GM10847 (cell line): ENCODE results near the gene LRRC55.

ENCODE experiments used
- POLR2A ChIP-seq: IDR thresholded peaks from 2 replicates; pipeline ENCODE4 v1.6.1; 2011; ENCODE audit not compliant: insufficient read length; ENCODE audit errors: extremely low read depth

Gene LRRC55

DNA sequence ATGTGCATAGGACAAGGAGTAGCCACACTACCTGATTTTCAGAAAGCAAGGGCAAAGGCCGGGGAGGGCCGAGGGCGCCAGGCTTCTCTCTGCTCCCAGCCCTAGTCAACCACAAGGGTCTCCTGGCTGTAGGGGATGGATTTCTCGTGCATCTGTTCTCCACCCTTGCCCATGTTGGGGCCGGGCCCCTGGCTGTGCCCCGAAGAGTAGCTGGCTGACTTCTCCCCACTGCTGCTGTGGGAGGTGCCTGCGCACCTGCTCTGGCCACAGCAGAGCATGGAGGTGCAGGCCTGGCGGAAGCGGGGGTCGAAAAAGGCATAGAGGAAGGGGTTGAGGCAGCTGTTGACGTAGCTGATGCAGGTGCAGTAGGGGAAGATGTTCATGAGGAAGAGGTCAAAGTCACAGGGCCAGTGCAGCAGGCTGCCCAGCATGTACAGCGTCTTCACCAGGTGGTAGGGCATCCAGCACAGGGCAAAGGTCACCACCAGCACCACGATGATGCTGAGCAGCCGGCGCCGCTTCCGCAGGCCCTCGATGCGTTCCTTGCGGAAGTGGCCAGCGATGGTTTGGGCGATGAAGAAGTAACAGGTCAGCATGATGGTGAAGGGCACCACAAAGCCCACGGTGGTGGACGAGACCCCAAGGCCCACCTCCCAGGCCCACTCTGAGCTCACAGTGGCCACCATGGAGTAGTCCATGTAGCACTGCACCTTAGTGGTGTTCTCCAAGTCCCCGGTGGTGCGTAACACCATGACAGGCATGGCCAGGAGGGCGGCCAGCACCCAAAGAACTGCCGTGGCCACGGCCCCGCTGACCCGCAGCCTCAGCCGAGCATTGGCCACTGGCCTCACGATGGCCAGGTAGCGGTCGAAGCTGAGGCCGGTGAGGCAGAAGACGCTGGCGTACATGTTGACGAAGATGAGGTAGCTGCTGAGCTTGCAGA is 54.3 kb downstream of the LRRC55 start:
- TF ChIP-seq POLR2A, result no peak

DNA sequence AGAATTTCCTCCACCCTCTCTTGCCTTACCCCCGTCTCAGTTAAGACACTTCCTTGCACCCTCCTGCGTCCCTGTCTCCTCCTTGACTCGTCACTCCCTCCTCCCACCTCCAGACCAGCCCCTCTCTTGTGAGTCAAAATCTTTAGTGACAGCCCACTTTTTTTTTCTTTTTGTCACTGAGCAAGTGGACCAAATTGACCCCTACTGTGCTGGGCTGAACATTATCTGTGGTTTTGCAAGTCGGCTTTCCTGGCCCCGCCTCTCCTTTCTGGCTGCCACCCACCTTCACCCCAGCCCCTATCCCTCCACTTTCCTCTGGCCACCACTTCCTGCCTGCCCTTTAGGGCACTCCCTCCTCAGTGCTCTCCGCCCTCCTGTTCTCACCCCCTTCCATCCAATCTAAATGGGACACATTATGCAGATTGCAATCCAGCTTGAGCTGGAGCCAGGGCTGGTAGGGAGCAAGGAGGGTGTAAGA is 55.5 kb downstream of the LRRC55 start, which contains the start of gene APLNR:
APLNR (minus strand) TSS at position 47 of the 478 bp plus-strand sequence. CDS start 246 bp downstream, outside the sequence.
- TF ChIP-seq POLR2A, result no peak

GRCh38 chr11:57239348-57239747 is 57.6 kb downstream of the LRRC55 start:
- no peak for TF ChIP-seq POLR2A

- TF ChIP-seq POLR2A, result no peak
Measured at GRCh38 chr11:57240007-57240406, 58.3 kb downstream of the LRRC55 start.

DNA sequence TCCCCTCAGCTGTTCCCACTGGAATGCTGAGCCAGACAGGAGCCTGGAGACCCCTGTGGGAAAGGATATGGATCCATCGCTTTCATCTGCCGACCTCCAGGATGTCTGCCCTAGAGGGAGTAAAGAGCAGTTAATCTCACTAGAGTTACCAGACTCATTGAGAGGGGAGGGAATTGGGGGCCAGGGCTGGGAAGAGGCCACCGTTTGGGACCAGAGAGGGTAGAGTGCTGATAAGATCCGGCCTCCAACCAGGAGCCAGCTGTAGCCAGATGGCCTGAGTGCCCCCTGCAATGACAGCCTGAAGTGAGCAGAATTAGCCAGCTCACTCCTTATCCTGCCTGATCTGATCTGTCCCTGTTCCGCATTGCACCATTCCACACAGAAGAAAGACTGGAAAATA is 59.0 kb downstream of the LRRC55 start:
- no peak for TF ChIP-seq POLR2A
